HG03025 (cell line): Measurements from ENCODE around the gene PWWP2B.
A peak's percentile ranks its signal among the peaks of the same experiment; 100 is the strongest.

Experiments used
- ATAC-seq: cut with Tn5 transposase; IDR thresholded peaks from one replicate; pipeline ENCODE4 v1.9.1; 2021; ENCODE audit warnings: mild to moderate bottlenecking, moderate library complexity; ENCODE audit not compliant: unreplicated experiment, low FRiP score

The PWWP2B gene

DNA sequence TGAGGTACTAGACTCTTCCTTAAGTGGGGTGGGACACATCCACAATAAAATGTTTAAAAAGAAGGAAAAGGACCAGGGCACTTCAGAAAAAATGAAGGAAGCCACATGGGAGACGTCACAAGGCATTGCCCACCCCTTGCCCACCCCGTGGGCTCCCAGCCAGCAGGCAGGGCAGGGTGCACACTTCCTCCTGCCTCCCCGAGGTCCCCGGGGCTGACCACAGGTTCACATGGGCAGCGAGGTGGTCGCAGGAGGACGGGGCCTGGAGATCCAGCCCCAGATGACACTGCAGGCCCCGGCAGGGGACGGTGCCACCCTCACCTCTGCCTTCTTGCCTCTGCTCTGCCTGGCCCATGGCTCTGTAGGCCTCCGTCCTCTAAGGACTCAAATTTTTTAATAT, 45.6 kb downstream of the PWWP2B start:
- no peak for ATAC-seq

DNA sequence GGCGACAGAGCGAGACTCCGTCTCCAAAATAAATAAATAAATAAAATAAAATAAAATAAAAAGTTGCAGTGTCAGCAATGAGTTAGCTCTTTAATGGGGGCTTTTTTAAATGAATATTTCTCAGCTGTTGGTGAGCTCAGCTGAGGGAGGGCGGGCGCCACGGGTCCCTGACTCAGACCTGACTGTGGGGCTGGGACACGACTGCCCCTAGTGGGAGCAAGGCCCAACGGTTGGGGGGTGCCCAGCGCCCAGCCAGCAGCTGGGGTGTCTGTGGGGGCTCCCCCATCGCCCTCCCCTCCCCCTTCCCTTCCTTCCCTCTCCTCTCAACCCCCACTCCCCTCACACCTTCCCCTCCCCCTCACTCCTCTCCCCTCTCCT, 46.6 kb downstream of the PWWP2B start:
- ATAC-seq, result no peak

DNA sequence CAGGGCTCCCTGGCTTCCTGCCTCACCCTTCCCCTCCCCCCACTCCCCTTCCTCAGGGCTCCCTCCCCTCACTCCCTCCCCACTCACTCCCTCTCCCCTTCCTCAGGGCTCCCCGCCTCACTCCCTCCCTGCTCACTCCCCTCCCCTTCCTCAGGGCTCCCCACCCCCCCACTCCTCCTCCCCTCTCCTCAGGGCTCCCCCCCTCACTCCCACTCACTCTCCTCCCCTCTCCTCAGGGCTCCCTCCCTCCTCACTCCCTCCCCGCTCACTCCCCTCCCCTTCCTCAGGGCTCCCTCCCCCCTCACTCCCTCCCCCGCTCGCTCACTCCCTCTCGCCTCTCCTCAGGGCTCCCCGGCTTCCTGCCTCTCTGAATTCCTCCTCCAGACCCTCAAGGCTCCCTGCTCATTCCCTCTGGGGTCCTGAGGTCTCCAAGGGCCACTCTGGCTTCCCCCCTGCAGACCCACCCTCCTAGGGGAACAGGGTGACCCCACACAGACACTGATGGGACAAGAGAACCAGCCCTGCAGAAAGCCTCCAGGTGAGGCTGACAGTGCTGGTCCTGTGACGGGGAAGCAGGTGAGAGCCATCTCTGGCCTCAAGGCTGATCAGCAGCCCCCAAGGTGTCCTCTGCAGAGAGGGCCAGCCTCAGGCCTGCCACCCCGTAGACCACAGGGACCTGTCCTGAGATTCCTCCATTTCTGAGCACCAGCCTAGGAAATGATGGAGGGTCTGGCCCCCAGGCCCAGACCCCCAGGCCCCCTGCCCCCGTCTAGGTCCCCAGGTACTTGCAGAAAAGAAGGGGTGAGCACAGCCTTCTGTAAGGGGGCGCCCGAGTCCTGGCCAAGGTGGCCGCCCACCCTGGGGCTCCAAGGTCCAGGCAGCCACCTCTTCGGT, 47.2 kb downstream of the PWWP2B start:
- no peak for ATAC-seq

DNA sequence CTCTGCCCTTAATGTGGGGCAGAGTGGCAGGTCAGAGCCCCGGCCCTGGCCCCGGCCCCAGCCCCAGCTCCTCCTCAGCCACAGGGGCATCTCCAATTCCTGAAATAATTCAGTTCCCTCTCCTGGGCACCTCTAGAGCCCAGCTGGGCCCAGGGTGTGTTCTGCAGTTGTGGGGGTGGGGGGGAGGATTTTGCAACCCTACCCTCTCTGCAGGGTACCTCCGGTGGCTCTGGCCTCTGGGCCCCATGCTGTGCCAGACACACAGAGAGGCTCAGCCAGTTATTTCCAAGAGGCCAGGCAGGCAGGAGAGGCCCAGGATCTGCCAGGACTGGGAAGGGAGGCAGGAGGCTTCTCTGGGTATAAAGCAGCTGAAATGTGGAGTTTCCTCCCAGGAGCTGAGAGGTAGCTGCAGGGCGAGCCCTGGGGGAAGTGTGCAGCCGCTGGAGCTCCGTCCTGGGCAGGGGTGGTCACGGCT, 47.9 kb downstream of the PWWP2B start:
- no peak for ATAC-seq

DNA sequence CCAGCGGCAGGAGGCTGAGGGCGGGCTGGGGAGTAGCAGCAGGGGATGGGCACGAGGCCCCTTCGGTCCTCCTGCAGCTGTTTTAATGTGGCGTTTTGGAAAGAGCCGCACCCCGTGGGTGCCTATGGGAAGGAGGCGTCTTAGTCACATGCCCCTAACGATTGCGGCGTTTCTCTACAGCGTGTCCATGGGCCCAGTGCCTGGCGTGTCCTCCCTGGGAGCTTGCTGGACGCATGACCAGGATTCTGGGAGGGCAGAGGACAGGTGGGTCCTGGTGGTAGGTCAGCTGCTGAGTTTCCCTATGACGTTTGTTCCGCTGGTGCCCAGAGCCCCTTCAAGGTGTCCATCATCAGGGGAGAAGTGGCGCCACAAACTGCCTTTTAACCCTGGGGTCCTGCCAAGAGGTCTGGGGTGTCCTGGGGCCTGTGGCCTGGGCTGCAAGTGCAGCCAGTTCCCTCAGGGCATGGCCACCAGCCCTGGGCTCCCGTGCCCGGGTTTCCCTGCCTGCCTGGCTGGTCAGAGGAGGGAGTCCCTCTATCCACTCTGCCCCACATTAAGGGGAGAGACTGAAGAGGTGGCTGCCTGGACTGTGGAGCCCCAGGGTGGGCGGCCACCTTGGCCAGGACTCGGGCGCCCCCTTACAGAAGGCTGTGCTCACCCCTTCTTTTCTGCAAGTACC, 48.7 kb downstream of the PWWP2B start:
- ATAC-seq, result no peak

DNA sequence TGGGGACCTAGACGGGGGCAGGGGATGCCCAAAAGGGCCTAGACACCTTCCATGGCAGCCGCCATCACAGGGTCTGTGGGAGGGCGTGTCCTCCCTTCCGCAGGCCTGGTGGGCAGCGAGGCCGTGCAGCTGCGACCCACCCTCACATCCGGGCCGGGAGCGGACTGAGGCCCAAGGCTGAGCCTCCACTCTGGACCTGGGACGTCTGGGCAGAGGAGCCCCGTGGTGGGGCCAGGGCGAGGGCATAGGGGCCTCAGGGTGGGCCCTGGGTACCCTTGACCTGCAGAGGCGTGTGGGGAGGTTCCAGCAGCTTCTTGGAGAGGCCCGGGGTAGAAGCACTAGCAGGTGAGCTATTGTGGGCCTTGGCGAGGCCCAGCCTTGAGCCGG, 49.2 kb downstream of the PWWP2B start:
- no peak for ATAC-seq

DNA sequence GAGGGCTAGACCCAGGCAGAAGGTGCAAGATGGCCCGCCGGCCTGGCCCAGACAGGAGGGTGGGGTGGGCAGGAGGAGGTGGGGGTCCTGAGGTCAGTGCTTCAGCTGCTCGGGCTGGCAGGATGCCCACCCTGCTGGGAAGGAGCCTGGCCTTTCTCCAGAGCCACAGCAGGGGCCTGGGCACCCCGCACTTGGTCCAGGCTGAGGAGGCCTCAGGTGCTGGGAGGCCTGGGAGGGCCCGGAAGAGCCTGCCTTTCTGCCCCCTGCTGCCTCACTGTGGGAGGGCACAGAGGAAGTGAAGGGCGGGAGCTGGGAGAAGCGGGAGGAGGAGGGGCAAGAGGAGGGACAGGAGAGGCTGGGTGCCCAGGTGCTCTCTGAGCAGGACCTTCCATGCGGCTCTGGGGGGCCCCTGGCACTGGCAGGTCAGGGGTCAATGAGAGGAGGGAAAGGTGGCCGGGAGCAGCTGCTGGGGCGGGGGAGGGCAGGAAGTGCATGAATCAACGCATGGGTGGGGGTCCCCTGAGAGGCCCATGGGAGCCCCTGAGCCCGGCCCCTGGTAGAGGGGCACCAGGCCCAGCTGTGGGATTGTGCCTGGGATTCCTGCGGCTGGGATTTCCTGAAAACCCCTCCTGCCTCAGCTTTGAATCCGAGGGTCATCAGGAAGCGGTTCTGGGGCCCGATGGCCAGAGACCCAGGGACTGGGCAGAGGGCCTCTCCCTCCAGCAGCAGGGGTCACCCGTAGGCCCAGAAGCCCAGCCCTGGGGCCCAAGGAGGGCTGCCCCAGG, 49.9 kb downstream of the PWWP2B start:
- ATAC-seq, result no peak

DNA sequence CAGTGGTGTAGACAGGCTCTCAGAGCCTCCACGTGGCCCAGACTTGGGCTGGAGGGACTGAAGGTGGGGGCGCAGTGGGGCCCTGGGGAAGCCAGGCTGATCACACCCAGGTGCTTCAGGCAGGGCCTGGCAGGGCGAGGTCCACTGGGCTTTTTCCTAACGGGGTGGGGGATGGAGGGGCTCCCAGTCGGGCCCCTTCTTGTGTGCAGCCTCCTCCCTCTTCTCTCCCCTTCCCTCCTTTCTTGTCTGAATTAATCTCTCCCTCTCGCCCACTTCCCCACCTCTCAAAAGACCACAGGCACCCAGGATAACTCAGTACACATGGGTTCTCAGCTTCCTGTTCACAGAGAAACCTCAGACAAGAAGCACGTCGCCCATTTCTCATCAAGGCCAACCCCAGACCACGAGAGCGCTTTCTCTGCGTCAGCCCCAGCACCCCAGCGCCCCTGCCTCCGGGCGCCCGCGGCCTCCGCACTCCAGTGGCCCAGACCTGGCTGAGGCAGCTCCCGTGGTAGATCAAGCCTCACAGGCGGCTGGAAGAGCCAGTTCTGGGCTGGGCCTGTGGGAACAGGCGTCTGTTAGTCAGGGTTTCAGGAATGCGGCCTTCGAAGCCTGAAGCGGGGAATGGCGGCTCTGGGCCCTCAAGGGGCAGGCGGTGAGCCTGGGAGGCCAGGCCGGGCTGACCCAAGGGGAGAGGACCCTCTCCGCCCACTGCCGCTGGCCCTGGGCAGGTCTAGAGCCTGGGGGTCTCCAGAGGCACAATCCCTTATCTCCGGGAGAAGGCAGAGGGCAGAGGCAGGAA, 50.6 kb downstream of the PWWP2B start:
- no peak for ATAC-seq

DNA sequence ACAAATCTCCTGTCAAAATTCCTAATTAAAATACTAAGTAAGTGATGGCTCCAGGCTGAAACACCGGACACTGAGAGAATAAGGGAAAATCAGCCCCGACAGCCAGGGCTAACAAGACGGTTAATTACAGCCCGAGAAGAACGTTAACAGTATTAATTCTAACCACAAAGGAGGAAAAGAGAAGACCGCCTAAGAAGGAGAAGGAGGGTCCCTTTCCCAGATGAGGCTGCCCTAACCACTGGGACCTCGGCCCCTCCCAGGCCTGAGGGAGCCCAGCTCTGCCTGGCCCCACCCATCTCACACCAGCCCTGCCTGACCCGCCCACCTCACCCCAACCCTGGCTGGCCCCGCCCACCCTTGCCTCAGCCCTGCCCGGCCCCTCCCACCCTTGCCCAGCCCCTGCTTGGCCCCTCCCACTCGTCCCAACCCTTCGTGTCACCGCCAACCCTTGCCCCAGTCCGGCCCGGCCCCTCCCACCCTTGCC, 51.3 kb downstream of the PWWP2B start:
- no peak for ATAC-seq

DNA sequence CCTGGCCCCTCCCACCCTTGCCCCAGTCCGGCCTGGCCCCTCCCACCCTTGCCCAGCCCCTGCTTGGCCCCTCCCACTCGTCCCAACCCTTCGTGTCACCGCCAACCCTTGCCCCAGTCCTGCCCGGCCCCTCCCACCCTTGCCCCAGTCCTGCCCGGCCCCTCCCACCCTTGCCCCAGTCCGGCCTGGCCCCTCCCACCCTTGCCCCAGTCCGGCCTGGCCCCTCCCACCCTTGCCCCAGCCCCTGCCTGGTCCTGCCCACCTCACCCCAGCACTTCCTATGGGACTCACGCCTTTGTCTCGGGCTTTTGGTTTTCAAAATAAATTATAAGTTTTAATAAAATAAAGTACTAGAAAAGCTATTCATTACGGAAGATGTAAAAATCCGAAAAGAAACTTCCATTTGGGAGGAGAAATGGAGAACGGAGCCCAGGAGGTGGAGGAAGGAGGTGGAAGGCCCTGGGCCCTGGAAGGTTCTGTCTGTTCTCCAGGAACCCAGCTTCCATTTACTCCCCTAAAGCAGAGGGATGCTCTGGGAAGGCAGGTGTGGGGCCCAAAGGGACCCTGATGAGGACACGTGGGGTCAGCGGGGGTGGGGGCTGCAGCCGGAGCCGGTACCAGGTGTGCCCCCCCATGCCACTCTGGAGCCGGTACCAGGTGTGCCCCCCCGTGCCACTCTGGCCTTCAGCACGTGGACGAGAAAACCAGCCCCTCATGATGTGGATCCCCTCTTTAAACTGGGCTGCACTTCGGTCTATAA, 52.2 kb downstream of the PWWP2B start:
- no peak for ATAC-seq

DNA sequence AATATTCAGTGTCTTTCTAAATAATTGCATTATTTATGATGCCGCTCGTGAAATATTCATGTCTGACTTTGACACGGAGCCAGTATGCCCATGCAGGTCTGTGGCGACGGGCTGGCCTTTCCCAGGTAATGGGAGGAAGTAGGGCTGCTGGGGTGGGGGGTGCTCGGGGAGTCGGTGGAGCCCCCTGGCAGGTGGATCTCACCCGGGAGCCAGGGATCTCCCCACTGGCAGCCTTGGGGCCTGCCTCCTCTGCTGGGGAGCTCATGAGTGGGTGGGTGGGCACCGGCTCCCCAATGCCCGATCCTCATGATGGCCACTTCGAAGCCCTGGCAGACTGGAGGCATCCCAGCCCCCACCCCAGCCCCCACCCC, 52.8 kb downstream of the PWWP2B start:
- ATAC-seq, result no peak

DNA sequence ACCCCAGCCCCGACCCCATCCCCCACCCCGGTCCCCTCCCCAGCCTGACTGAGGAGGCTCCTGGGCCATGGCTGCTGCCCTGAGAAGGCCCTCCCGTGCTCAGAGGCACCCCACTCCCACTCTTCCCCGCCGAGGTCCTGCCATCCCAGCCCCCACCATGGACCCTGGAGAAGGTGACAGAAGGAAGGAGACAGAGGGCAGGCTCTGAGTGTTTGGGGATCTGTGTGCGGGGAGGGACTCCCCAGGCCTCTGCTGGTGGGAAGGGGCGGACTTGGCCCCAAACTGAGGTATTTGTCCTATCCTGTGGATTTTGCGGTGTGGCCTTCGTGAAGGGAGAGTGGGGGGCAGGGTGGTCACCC, 53.4 kb downstream of the PWWP2B start:
- ATAC-seq, result no peak

DNA sequence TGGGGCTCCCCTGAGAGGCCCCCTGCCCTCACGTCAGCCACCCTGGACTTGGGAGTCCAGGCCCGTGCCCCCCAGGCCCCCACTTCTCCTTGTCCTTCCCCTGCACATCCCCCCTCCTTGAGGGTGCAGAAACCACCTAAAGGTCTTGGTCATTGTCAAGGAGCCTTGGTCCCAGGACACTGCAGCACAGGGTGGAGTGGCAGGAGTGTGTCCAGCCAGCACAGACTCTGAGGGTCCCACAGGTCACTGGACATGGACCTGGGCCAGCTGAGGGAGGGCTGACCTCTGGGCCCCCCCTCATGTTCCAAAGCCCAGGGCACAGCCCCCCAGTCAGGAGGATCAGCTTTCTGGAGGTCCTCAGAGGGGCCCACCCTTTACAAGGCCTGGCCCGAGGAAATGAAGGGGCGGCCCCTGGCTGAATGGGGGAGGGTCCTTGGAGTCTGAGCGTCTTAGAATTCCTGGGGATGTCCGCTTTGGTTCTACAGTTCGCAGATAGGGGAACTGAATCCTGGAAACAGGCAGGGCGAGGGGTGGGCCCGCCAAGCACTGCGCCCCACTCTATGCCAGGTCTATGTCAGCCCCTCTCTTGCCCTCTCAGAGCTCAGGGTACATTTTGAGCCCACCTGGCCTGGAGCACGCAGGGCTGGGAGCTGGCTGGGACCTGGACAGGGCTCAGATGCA, 54.0 kb downstream of the PWWP2B start:
- ATAC-seq, result no peak

DNA sequence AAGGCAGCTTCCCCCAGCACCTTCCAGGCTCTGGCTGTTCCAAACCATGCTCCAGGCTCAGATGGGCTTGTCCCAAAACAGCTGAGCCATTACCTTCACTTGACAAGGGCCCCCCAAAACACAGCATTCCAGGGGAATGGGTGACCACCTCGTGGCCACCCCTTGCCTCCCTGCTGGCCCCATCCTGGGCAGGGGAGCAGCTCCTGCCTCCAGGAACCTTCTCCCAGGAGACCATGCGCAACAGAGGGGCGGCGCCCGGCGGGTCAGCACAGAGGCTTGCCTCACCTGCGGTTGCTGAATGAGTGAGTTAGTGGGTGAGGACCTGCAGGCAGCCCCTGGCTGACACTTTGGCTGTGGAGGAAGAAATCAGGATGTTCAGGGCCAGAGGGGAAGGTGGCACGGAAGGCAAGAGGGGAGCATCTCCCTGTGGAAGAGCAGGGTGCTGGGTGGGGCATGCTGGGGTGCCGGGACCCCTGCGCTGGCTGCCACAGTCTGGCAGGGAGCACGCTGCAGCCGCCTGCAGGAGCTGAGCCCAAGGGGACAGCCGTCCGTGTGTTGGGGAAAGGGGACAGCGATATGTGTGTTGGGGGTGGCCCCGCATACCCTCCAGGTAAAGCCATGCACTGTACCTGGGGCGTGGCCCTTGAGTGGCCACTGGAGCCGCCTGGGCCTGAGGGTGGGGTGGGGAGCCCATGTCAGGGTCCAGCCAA, 54.7 kb downstream of the PWWP2B start:
- no peak for ATAC-seq

DNA sequence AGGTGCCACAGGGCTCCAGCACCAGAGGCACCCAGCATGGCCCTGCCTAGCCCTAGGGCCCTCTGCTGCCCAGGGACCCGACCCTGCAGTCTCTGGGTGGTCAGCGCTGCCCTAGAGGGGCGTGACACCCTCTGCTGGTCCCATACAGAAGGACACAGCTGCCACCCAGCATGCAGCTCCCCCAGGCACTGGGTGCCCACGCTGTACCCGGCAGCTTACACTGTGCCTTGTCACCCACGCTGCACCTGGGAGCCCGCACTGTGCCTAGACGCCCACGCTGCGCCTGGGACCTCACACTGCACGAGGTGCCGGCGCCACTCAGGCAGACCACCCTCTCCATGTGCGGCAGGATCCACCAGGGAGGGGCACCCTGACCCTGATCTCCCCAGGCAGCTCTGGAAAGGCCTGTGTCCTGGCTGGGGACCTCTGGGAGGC, 55.2 kb downstream of the PWWP2B start:
- no peak for ATAC-seq

DNA sequence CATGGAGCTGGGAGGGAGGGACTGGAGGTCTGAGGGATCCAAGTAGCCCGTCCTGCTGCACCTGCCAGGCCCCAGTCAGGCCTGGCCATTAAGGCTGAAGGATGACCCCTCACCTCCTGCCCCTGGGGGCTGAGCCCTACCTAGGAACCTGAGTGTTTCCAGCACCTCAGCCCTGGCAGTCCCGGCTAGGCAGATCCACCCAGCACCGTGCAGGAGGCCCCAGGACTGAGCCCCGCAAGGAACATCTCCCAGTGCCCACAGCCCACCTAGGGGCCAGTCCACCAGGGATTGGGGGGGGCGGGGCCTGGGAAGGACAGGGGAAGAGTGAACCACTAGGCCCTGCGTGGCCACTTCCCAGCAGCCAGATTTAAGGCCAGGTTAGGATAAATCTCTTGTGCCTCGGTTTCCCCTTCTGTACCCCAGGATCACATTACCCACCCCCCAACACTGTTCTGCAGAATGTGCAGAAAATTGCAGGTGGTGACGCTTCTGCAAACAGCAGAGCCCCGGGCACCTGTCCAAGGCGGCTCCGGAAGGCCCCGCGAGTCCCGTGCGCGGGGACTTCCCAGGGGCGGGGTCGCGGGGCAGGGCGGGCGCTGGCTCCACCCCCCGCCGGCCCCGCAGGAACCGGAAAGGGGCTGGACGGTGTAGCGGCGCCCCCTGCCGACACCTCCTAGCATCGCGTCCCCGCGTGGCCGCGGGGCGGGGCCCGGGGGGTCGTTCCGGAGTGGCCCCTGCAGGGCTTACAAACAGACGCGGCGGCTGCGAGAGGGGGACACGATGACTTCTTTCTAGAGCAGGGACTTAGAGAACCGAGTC, 55.9 kb downstream of the PWWP2B start:
- ATAC-seq, result peak; percentile 61

DNA sequence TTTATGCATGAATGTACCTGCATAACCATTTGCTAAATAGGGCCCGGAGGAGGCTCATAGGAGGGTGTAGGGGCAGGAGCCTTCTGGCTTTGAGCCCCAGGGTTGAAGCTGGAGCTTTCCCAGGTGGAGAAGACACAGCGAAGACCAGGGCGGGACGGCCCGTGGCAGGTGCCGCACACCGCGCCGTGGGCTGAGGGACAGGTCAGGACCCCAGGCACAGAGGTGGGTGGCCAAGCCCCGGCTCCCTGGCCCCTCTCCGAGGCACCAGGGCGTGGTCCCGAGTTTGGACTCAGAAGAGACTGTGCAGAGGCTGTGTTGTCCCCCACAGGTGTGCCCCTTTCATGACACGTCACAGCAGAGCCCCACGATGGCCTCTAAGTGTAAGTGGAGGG, 56.5 kb downstream of the PWWP2B start:
- ATAC-seq, result peak; percentile 22
